ENCODE measurements around the gene RAD51B. TPM values are rescaled to one million over a fixed set of nuclear protein-coding genes. Genes with fewer than 3 reads are reported as not detected.

The RAD51B gene
- total and polyA plus RNA-seq, 8 donors, result 1.8 to 30.7 (median 15.3) TPM

DNA sequence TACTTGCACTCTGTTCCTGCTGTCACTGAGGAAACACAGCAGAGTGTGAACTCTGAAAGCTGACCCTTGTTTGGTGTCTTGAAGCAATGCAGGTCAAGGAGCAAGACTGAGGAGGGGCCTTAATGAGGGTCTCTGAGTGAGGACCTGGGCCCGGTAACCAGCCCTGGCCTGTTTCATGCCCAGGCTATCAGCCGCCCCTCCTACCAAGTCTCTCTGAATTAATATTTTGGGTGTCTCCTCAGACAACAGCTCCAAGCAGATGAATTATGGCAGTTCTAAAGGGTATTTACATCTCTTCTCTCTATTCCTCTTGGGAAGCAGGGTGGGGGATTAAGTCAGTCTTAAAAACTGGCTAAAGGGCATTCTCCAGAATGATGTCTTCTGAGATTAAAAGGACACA lies 578.8 kb downstream of the RAD51B start:
- no peak for DNase-seq
- H3K4me1 ChIP-seq, result peaks cover 0 to 87% (median 50%) of the 10 kb centered on the region in 4 donors
- no peaks in the 10 kb centered on the region for H3K9me3 ChIP-seq
- H3K36me3 ChIP-seq, result no peaks in the 10 kb centered on the region
- H3K27ac ChIP-seq, result peak overlapping the region in 4 of 5 donors; percentile 11 to 72 (median 60)
- no peak overlapping the region for H3K4me3 ChIP-seq
- intact Hi-C loops (cut with DNase I; ENCODE audit: low total_unique reads), result no loop called here
- H3K27me3 ChIP-seq, result no peaks in the 10 kb centered on the region
- 75 to 100% (median 94%) methylated on average over 2 of the region's 2 CpGs for WGBS, 5 donors
- no peak for TF ChIP-seq POLR2AphosphoS5 (IDR thresholded peaks at IDR 0.05)
- no peak for TF ChIP-seq EP300 (IDR thresholded peaks at IDR 0.05)
- TF ChIP-seq, protein P1, sequence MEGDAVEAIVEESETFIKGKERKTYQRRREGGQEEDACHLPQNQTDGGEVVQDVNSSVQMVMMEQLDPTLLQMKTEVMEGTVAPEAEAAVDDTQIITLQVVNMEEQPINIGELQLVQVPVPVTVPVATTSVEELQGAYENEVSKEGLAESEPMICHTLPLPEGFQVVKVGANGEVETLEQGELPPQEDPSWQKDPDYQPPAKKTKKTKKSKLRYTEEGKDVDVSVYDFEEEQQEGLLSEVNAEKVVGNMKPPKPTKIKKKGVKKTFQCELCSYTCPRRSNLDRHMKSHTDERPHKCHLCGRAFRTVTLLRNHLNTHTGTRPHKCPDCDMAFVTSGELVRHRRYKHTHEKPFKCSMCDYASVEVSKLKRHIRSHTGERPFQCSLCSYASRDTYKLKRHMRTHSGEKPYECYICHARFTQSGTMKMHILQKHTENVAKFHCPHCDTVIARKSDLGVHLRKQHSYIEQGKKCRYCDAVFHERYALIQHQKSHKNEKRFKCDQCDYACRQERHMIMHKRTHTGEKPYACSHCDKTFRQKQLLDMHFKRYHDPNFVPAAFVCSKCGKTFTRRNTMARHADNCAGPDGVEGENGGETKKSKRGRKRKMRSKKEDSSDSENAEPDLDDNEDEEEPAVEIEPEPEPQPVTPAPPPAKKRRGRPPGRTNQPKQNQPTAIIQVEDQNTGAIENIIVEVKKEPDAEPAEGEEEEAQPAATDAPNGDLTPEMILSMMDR (IDR thresholded peaks at IDR 0.05), result no peak
- no peak for TF ChIP-seq POLR2A (IDR thresholded peaks at IDR 0.05)

DNA sequence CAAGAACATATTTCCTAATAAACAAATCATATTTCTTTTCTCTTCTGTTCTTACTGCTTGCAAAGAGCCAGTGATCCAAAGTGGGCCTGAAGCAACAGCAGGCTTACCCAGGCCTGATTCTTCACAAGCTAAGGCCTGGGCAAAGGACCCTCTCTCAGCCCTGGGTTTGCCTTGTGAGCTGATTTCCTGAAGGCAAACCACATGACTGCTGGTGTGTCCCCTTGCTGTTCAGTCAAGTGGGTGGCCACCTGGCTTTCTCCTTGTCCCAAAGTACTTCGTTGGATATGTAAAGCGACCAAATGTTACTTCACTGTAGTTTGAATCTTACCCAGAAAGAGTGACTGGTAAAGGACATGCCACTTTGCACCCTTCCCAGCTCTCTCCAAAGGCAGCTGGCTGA lies 580.4 kb downstream of the RAD51B start:
- Histone ChIP-seq H3K27ac (peak overlapping the region in 1 of 5 donors; percentile 50), H3K36me3 (no peaks in the 10 kb centered on the region), H3K9me3 (no peaks in the 10 kb centered on the region), H3K27me3 (no peaks in the 10 kb centered on the region), H3K4me3 (no peak overlapping the region), H3K4me1 (peaks cover 0 to 85% (median 46%) of the 10 kb centered on the region in 4 donors)
- intact Hi-C loops (cut with DNase I; ENCODE audit: low total_unique reads), result no loop called here
- TF ChIP-seq, protein P1 (IDR thresholded peaks at IDR 0.05), result no peak
- TF ChIP-seq EP300 (IDR thresholded peaks at IDR 0.05) (no peak), POLR2A (IDR thresholded peaks at IDR 0.05) (no peak), POLR2AphosphoS5 (IDR thresholded peaks at IDR 0.05) (no peak)
- no peak for DNase-seq
- WGBS, 5 donors, result 91 to 100% (median 94%) methylated on average over 2 of the region's 2 CpGs

DNA sequence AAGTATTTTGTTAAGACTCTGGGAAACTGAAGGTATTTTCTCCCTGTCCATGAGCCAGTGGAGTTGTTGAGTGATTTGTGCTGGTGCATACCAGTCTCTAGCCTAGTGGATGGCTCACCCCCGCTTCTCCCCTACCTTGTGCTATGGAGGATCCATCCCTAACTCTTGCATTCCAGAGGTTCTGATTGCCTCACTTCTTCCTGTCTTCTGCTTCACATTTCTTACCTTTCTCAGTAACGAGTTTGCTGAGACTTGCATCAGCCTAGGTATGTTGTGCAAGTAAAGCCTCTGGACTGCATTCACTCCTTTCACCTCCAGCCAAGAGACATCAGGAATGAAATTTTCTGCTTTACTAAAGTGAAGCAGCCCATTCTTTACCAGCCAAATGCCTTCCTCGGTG lies 581.7 kb downstream of the RAD51B start:
- Histone ChIP-seq H3K36me3 (no peaks in the 10 kb centered on the region), H3K4me3 (no peak overlapping the region), H3K27me3 (no peaks in the 10 kb centered on the region), H3K9me3 (no peaks in the 10 kb centered on the region), H3K4me1 (peaks cover 0 to 73% (median 38%) of the 10 kb centered on the region in 4 donors), H3K27ac (peak overlapping the region in 1 of 5 donors; percentile 50)
- TF ChIP-seq, protein P1 (IDR thresholded peaks at IDR 0.05), result no peak
- TF ChIP-seq POLR2A (IDR thresholded peaks at IDR 0.05) (no peak), EP300 (IDR thresholded peaks at IDR 0.05) (no peak), POLR2AphosphoS5 (IDR thresholded peaks at IDR 0.05) (no peak)
- intact Hi-C loops (cut with DNase I; ENCODE audit: low total_unique reads), result no loop called here
- DNase-seq, result no peak
- WGBS, 5 donors, result 73 to 86% (median 85%) methylated on average over 3 of the region's 3 CpGs

DNA sequence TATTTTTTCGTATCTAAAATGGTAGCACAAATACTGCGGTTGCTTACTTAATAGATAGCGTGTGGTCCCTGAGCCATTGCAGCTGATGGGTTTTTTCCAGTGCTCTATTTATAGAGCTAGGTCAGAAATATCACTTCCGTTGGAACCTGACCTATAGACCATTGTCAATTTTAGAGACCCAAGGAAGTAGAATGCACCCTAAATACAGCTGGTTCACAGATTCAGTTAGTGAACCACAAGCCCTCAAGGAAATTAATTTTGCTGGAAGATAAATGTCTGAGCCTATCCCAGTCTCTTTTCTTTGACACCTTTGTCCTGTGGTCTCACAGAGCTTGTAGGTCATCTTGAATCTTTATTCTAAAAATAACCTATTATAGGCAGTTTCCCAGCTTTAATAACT lies 582.3 kb downstream of the RAD51B start:
- Histone ChIP-seq H3K9me3 (no peaks in the 10 kb centered on the region), H3K27me3 (no peaks in the 10 kb centered on the region), H3K4me3 (no peak overlapping the region), H3K27ac (peak overlapping the region in 2 of 5 donors; percentile 33 to 50), H3K4me1 (peaks cover 0 to 73% (median 35%) of the 10 kb centered on the region in 4 donors), H3K36me3 (no peaks in the 10 kb centered on the region)
- intact Hi-C loops (cut with DNase I; ENCODE audit: low total_unique reads), result no loop called here
- TF ChIP-seq, protein P1 (IDR thresholded peaks at IDR 0.05), result no peak
- TF ChIP-seq POLR2AphosphoS5 (IDR thresholded peaks at IDR 0.05), result no peak
- TF ChIP-seq POLR2A (IDR thresholded peaks at IDR 0.05), result no peak
- TF ChIP-seq EP300 (IDR thresholded peaks at IDR 0.05), result no peak
- 69 to 83% (median 80%) methylated on average over 4 of the region's 4 CpGs for WGBS, 5 donors
- DNase-seq, result no peak
